Measurements from ENCODE around the gene STAB2. TPM values are rescaled to one million over a fixed set of nuclear protein-coding genes. Genes with fewer than 3 reads are reported as not detected.

STAB2 gene
- total RNA-seq, 1 experiment from 2014 or later = not detected

GRCh38 chr12:103707446-103707845 lies 120.4 kb downstream of the STAB2 start:
- Histone ChIP-seq H2AFZ (ENCODE audit: low read depth, low read length, poor library complexity, severe bottlenecking) (no peak overlapping the region), H3K9me3 (ENCODE audit: control insufficient read depth in 1 of 2, insufficient read depth in 1 of 2, low read depth in 1 of 2, low read length in 2 of 2) (no peaks in the 10 kb centered on the region), H4K20me1 (ENCODE audit: insufficient read depth) (no peaks in the 10 kb centered on the region), H3K79me2 (ENCODE audit: insufficient read depth, low read length) (no peaks in the 10 kb centered on the region), H3K36me3 (ENCODE audit: control insufficient read depth in 1 of 2, insufficient read depth in 2 of 2, low read length in 2 of 2) (no peaks in the 10 kb centered on the region), H3K4me3 (replicated peaks in 1 of 2; ENCODE audit: low read depth in 1 of 2, low read length in 2 of 2) (no peak overlapping the region), H3K9ac (ENCODE audit: low read length) (no peak overlapping the region), H3K27ac (ENCODE audit: low read depth, low read length) (no peak overlapping the region), H3K9me2 (ENCODE audit: insufficient read depth) (no peaks in the 10 kb centered on the region), H3K4me1 (ENCODE audit: control insufficient read depth in 1 of 2, insufficient read depth in 2 of 2, low read length in 2 of 2) (no peaks in the 10 kb centered on the region), H3K27me3 (ENCODE audit: insufficient read depth, low read length) (0 out of 2 replicates have a peak, but pooled peaks cover 7% of the 10 kb centered on the region), H3K4me2 (ENCODE audit: low read length) (no peak overlapping the region)
- DNase-seq (ENCODE audit: low read depth, low spot score) (no peak), ATAC-seq (no peak)
- ChIA-PET CTCF (no interaction called here), RAD21 (ENCODE audit: low non-redundant PET in 1 of 2, low total read pairs in 2 of 2, uncharacterized antibody in 2 of 2, unreplicated experiment in 2 of 2) (no interaction called here), POLR2A (no interaction called here)
- no peak for TF ChIP-seq ZBTB33 (IDR thresholded peaks at IDR 0.05; ENCODE audit: extremely low read depth, insufficient replicate concordance, low read length)
- no peak for TF ChIP-seq CBX3 (IDR thresholded peaks at IDR 0.05; ENCODE audit: low read depth)
- TF ChIP-seq ATF3 (IDR thresholded peaks at IDR 0.05) = no peak
- TF ChIP-seq CEBPB (IDR thresholded peaks at IDR 0.05; ENCODE audit: low read depth) = no peak
- no peak for TF ChIP-seq FOSL1 (IDR thresholded peaks at IDR 0.05; ENCODE audit: low read depth)
- no peak for TF ChIP-seq TCF7L2 (IDR thresholded peaks at IDR 0.05; ENCODE audit: borderline replicate concordance, extremely low read depth, insufficient read depth, insufficient read length)
- TF ChIP-seq POLR2AphosphoS5 (IDR thresholded peaks at IDR 0.05; ENCODE audit: low read depth, low read length) = no peak
- no peak for TF ChIP-seq YY1 (IDR thresholded peaks at IDR 0.05; ENCODE audit: extremely low read depth, insufficient replicate concordance, low read depth, low read length)
- intact Hi-C loops (cut with micrococcal nuclease) = no loop called here
- BruUV-seq (replicated peaks) = no TSS peak
